Measurements from ENCODE around the gene LTBP1. TPM values are rescaled to one million over a fixed set of nuclear protein-coding genes. Genes with fewer than 3 reads are reported as not detected.

Gene LTBP1
- total RNA-seq, 4 donors from 2014 or later: 8.7 to 18.7 (median 13.0) TPM

DNA sequence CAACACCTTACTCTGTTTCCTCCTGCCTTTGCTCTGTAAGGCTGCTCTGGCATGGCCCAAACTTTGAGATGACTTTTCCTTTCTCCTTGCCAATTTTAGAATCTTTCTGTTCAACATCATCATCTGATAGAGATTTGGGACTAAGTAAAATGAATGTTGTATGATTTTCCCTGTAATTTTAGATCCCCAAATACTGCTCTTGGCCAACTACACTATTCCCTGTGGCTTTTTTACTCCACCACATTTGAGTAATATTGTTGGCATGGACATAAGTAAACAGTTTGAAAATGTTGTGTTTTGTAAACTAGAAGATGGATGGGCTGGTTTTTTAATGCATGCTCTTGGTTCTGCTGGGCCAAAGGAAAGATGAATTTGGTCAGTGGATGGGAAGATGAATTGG, 12.1 kb downstream of the LTBP1 start:
- no peaks in the 10 kb centered on the region for H3K36me3 ChIP-seq
- no peaks in the 10 kb centered on the region for H3K4me1 ChIP-seq
- no peak for DNase-seq (ENCODE audit: low spot score in 2 of 2)
- H3K4me3 ChIP-seq: no peak overlapping the region
- H3K9me3 ChIP-seq: no peaks in the 10 kb centered on the region
- H3K27me3 ChIP-seq: no peaks in the 10 kb centered on the region
- no peak for TF ChIP-seq POLR2AphosphoS5 (IDR thresholded peaks at IDR 0.05)
- TF ChIP-seq POLR2A (IDR thresholded peaks at IDR 0.05): no peak
- TF ChIP-seq, protein P1, sequence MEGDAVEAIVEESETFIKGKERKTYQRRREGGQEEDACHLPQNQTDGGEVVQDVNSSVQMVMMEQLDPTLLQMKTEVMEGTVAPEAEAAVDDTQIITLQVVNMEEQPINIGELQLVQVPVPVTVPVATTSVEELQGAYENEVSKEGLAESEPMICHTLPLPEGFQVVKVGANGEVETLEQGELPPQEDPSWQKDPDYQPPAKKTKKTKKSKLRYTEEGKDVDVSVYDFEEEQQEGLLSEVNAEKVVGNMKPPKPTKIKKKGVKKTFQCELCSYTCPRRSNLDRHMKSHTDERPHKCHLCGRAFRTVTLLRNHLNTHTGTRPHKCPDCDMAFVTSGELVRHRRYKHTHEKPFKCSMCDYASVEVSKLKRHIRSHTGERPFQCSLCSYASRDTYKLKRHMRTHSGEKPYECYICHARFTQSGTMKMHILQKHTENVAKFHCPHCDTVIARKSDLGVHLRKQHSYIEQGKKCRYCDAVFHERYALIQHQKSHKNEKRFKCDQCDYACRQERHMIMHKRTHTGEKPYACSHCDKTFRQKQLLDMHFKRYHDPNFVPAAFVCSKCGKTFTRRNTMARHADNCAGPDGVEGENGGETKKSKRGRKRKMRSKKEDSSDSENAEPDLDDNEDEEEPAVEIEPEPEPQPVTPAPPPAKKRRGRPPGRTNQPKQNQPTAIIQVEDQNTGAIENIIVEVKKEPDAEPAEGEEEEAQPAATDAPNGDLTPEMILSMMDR (IDR thresholded peaks at IDR 0.05): no peak
- no peak for TF ChIP-seq EP300 (IDR thresholded peaks at IDR 0.05)
- no peak overlapping the region for H3K27ac ChIP-seq

DNA sequence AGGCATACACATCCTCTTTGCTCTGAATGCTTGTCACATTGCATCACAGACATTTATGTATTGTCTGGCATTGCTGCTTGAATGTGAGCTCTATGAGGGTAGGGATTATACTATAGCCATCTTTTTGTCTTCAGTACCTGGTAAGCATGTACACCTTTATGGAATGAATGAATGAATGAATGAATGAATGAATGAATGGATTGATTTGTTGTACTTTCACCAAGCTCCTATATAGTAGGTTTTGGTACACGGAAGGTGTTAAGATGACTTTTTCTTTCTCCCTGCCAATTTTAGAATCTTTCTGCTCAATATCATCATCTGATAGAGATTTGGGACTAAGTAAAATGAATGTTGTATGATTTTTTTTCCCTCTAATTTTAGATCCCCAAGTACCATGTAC, 13.5 kb downstream of the LTBP1 start:
- WGBS: 100% methylated on average over 1 of the region's 1 CpG
- Histone ChIP-seq H3K27ac (no peak overlapping the region), H3K9me3 (no peaks in the 10 kb centered on the region), H3K4me3 (no peak overlapping the region), H3K4me1 (no peaks in the 10 kb centered on the region), H3K27me3 (no peaks in the 10 kb centered on the region), H3K36me3 (no peaks in the 10 kb centered on the region)
- TF ChIP-seq POLR2A (IDR thresholded peaks at IDR 0.05) (no peak), POLR2AphosphoS5 (IDR thresholded peaks at IDR 0.05) (no peak), EP300 (IDR thresholded peaks at IDR 0.05) (no peak)
- TF ChIP-seq, protein P1 (IDR thresholded peaks at IDR 0.05): no peak
- no peak for DNase-seq (ENCODE audit: low spot score in 2 of 2)

DNA sequence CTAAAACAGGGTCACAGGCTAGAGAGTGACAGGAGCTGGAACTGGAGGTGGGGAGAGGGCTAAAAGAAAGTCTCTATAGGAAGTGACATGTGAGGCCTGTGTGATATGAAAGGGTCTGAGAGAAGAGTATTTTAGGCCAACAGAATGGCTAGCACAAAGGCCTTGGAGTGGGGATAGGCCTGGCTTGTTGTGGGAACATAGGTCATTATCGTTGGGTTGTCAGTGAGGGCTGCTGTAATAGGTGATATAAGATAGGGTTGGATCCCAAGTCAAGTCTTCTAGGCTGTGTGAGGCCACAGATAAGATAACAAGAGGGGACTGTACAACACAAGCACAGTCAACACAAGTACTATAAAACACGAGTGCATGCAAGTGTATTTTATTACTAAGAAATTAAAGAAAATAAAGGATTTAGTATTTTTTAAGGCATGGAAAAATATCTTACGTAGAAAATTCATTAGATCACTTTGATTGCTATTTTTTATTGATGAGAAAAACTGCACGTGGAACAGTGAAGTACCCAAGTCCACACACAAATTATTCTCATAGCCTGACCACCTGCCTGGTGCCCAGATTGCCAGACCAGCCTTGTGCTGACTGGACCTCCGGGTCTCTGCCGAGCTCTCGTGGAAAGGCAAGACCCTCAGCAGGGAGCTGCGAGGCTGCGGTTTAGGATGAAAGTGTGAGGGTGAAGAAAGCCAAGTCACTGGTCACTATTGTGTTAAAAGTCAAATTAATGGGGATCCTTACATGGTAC, 14.1 kb downstream of the LTBP1 start:
- no peak for DNase-seq (ENCODE audit: low spot score in 2 of 2)
- Histone ChIP-seq H3K9me3 (no peaks in the 10 kb centered on the region), H3K4me3 (no peak overlapping the region), H3K27me3 (no peaks in the 10 kb centered on the region), H3K36me3 (no peaks in the 10 kb centered on the region), H3K27ac (no peak overlapping the region), H3K4me1 (no peaks in the 10 kb centered on the region)
- WGBS: 94% methylated on average over 9 of the region's 9 CpGs
- TF ChIP-seq POLR2AphosphoS5 (IDR thresholded peaks at IDR 0.05): no peak
- TF ChIP-seq EP300 (IDR thresholded peaks at IDR 0.05): no peak
- TF ChIP-seq, protein P1 (IDR thresholded peaks at IDR 0.05): no peak
- TF ChIP-seq POLR2A (IDR thresholded peaks at IDR 0.05): no peak

DNA sequence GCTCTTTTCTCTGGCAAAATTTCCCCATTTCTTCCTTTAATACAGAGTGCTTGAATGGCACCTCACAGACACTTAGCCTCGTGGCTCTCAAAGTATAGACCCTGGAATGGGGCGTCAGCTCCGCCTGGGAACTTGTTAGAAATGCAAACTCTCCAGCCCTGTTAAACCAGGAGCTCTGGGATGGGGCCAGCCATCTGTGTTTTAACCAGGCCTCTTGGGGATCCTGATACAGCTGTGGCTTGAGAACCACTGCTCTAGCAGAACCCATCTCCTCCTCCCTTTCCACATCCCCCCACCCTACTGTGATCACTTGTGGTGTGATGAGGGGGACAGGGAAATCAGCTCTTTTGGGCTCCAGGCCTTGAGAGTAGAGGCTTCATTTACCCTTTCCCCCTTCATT, 15.9 kb downstream of the LTBP1 start:
- DNase-seq (ENCODE audit: low spot score in 2 of 2): no peak
- no peaks in the 10 kb centered on the region for H3K4me1 ChIP-seq
- H3K4me3 ChIP-seq: no peak overlapping the region
- H3K27ac ChIP-seq: no peak overlapping the region
- WGBS: 89% methylated on average over 3 of the region's 3 CpGs
- H3K9me3 ChIP-seq: no peaks in the 10 kb centered on the region
- H3K36me3 ChIP-seq: no peaks in the 10 kb centered on the region
- no peaks in the 10 kb centered on the region for H3K27me3 ChIP-seq
- TF ChIP-seq POLR2AphosphoS5 (IDR thresholded peaks at IDR 0.05) (no peak), POLR2A (IDR thresholded peaks at IDR 0.05) (no peak), EP300 (IDR thresholded peaks at IDR 0.05) (no peak)
- TF ChIP-seq, protein P1 (IDR thresholded peaks at IDR 0.05): no peak

DNA sequence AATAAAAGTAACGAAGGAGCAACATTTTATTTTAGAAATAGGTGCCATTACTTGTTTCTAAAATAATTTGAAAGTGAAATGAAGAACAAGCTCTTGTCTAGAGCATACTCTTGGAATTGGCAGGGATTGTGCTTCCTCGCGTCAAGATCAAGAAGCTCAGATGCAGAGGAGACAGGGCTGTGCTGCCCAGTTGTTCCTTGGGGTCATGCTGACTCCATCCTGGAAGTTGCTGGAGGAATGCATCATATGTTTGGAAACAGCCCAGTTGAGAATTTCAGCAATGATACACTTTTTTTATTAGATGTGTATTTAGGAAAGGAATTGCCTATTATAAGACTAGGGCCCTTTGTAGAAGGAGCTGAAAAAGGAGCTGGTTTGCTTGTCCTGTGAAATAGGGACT, 17.2 kb downstream of the LTBP1 start:
- WGBS: 80% methylated on average over 3 of the region's 3 CpGs

More for the DNA sequence above, 17.2 kb downstream of the LTBP1 start:
- Histone ChIP-seq H3K27ac (no peak overlapping the region), H3K4me3 (no peak overlapping the region), H3K9me3 (no peaks in the 10 kb centered on the region), H3K36me3 (no peaks in the 10 kb centered on the region), H3K27me3 (no peaks in the 10 kb centered on the region), H3K4me1 (no peaks in the 10 kb centered on the region)
- no peak for TF ChIP-seq EP300 (IDR thresholded peaks at IDR 0.05)
- no peak for TF ChIP-seq POLR2A (IDR thresholded peaks at IDR 0.05)
- no peak for TF ChIP-seq POLR2AphosphoS5 (IDR thresholded peaks at IDR 0.05)
- TF ChIP-seq, protein P1 (IDR thresholded peaks at IDR 0.05): no peak
- DNase-seq (ENCODE audit: low spot score in 2 of 2): no peak

Measured in suprapubic skin (tissue), 4 donors.